Measurements from ENCODE around the gene TEKT4. TPM values are rescaled to one million over a fixed set of nuclear protein-coding genes. Genes with fewer than 3 reads are reported as not detected.

The TEKT4 gene
- total and polyA plus RNA-seq, 2 donors (not counting 3 experiments of a cell fraction or from before 2014, with no cell fraction given) = not detected

DNA sequence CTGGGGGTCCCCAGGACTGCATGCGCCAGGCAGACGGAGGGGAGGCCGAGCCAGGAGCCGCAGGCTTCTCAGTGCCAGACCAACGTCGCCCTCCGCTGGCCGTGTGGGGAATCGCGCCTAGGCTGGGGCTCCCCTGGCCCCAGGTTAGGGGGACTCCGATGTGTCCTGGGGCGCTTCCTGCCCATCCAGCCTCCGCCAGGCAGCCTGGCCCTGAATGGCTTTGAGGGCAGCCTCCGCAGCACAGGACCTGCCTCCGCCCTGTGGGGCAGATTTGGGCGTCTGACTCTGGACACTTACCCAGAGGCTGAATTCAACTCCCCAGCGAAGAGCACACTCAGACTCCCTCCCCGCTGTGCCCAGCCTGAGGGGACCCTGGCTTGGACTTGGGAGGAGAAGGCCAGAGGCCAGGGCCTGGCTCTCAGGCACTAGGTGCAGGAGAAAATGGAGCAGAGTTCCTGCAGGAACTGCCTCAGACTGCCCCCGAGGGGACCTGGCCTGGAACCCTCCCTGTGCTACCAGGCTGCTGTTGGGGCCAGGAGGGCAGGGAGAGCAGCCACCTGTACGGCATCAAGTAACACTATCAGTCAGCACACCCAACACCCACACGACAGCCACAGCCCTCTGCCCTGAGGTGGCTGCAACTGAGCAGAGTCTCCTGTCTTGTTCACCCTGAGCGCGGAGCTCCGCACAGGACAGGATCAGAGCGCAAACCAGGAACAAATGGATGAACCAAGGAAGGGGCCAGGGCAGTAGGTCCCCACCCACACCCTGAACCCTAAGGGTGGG is 597 bp upstream of the TEKT4 start:
- H4K20me1 ChIP-seq (replicated peaks; ENCODE audit: control insufficient read depth, extremely low read depth, insufficient read depth, low read length) = no peaks in the 10 kb centered on the region
- no peak for TF ChIP-seq MYC (IDR thresholded peaks at IDR 0.05; ENCODE audit: low read depth, low read length)
- TF ChIP-seq, protein P1, sequence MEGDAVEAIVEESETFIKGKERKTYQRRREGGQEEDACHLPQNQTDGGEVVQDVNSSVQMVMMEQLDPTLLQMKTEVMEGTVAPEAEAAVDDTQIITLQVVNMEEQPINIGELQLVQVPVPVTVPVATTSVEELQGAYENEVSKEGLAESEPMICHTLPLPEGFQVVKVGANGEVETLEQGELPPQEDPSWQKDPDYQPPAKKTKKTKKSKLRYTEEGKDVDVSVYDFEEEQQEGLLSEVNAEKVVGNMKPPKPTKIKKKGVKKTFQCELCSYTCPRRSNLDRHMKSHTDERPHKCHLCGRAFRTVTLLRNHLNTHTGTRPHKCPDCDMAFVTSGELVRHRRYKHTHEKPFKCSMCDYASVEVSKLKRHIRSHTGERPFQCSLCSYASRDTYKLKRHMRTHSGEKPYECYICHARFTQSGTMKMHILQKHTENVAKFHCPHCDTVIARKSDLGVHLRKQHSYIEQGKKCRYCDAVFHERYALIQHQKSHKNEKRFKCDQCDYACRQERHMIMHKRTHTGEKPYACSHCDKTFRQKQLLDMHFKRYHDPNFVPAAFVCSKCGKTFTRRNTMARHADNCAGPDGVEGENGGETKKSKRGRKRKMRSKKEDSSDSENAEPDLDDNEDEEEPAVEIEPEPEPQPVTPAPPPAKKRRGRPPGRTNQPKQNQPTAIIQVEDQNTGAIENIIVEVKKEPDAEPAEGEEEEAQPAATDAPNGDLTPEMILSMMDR (IDR thresholded peaks at IDR 0.05; ENCODE audit: extremely low read depth in 1 of 2, insufficient read depth in 1 of 2, low read depth in 1 of 2, low read length in 2 of 2) = peak; percentile 37 to 73
- TF ChIP-seq GATA2 (IDR thresholded peaks at IDR 0.05; ENCODE audit: insufficient read depth, insufficient read length, low read depth, low read length) = no peak
- no peaks in the 10 kb centered on the region for H3K9me3 ChIP-seq (replicated peaks; ENCODE audit: control insufficient read depth, insufficient read depth, low read length)
- no peaks in the 10 kb centered on the region for H3K4me1 ChIP-seq (ENCODE audit: control insufficient read depth, extremely low read depth, insufficient read depth, low read length)
- H3K9ac ChIP-seq (replicated peaks; ENCODE audit: extremely low read depth, insufficient read depth, low read length) = no peak overlapping the region
- no peaks in the 10 kb centered on the region for H3K79me2 ChIP-seq (ENCODE audit: control insufficient read depth, insufficient read depth, low read length)
- no peak overlapping the region for H3K4me2 ChIP-seq (ENCODE audit: insufficient read depth, low read length)
- H3K27ac ChIP-seq (ENCODE audit: insufficient read depth, low read depth, low read length) = no peak overlapping the region
- CTCF ChIA-PET = no interaction called here
- dilution Hi-C loops (cut with MboI; ENCODE audit: extremely low pct_ligation_motif_present, low sequenced_read_pairs) = no loop called here
- H2AFZ ChIP-seq (ENCODE audit: low read depth, low read length) = no peak overlapping the region
- DNase-seq (ENCODE audit: low read depth, low spot score) (no peak), FAIRE-seq (no peak)
- no peaks in the 10 kb centered on the region for H3K36me3 ChIP-seq (ENCODE audit: control insufficient read depth in 2 of 2, extremely low read depth in 1 of 2, insufficient read depth in 2 of 2, low read length in 2 of 2)
- POLR2A ChIA-PET = no interaction called here
- H3K4me3 ChIP-seq (replicated peaks in 1 of 3; ENCODE audit: insufficient read depth in 1 of 3, low read depth in 1 of 3, low read length in 3 of 3) = no peak overlapping the region
- no peaks in the 10 kb centered on the region for H3K9me1 ChIP-seq (replicated peaks; ENCODE audit: control insufficient read depth, extremely low read depth, insufficient read depth, low read length)
- intact Hi-C loops (cut with micrococcal nuclease) = no loop called here
- no peaks in the 10 kb centered on the region for H3K27me3 ChIP-seq (ENCODE audit: control insufficient read depth in 2 of 2, insufficient read depth in 2 of 2, low read length in 2 of 2)
- no TSS peak for BruUV-seq (replicated peaks)

DNA sequence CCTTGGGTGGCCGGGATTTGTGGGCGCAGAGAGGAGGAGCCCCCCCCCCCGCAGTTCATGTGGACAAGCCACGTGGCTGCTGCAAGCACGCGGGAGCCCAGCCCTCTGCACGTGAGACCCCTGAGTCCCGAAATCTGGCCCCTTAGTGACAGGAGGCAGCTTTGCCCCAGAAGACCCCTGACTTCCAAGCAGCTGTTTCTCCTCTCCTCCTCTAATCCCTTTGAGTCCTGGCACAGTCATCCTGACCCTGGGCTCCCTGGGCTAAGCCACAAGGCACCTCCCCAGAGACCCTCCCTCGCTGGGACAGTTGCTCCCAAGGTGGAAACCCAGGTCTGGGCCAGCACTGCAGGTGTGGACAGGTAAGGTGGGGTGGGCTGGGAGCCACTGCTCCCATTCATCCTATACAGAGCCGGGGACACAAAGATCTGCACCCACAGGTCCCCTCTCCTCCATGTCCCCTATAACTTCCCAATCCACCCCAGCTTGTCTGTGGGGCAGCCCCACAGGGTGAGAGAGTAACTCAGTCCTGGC is 923 bp downstream of the TEKT4 start:
- intact Hi-C loops (cut with micrococcal nuclease) (no loop called here), dilution Hi-C loops (cut with MboI; ENCODE audit: extremely low pct_ligation_motif_present, low sequenced_read_pairs) (no loop called here)
- POLR2A ChIA-PET = no interaction called here

More for the DNA sequence above, 923 bp downstream of the TEKT4 start:
- H4K20me1 ChIP-seq (replicated peaks; ENCODE audit: control insufficient read depth, extremely low read depth, insufficient read depth, low read length) = no peaks in the 10 kb centered on the region
- H3K9ac ChIP-seq (replicated peaks; ENCODE audit: extremely low read depth, insufficient read depth, low read length) = no peak overlapping the region
- no peak for FAIRE-seq
- TF ChIP-seq POLR2AphosphoS5 (IDR thresholded peaks at IDR 0.05; ENCODE audit: insufficient read depth, low read depth, low read length) = no peak
- no peak for TF ChIP-seq FOS (IDR thresholded peaks at IDR 0.05; ENCODE audit: borderline replicate concordance, insufficient read depth, low read length)
- TF ChIP-seq GATA2 (IDR thresholded peaks at IDR 0.05; ENCODE audit: insufficient read depth, insufficient read length, low read depth, low read length) = no peak
- TF ChIP-seq JUN (IDR thresholded peaks at IDR 0.05; ENCODE audit: borderline replicate concordance, insufficient read depth, insufficient read length, low read depth) = no peak
- no peak for TF ChIP-seq EZH2 (IDR thresholded peaks at IDR 0.05; ENCODE audit: borderline replicate concordance, low read depth, low read length, severe bottlenecking)
- TF ChIP-seq, protein P2, sequence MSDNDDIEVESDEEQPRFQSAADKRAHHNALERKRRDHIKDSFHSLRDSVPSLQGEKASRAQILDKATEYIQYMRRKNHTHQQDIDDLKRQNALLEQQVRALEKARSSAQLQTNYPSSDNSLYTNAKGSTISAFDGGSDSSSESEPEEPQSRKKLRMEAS (IDR thresholded peaks at IDR 0.05; ENCODE audit: insufficient read depth, insufficient read length) = no peak
- TF ChIP-seq, protein P1 (IDR thresholded peaks at IDR 0.05; ENCODE audit: extremely low read depth in 1 of 2, insufficient read depth in 1 of 2, low read depth in 1 of 2, low read length in 2 of 2) = no peak
- TF ChIP-seq MYC (IDR thresholded peaks at IDR 0.05; ENCODE audit: low read depth, low read length) = no peak
- TF ChIP-seq POLR2A (IDR thresholded peaks at IDR 0.05; ENCODE audit: low read depth, low read length) = no peak
- H3K27ac ChIP-seq (ENCODE audit: insufficient read depth, low read depth, low read length) = no peak overlapping the region
- DNase-seq (ENCODE audit: low read depth, low spot score) = no peak
- H2AFZ ChIP-seq (ENCODE audit: low read depth, low read length) = no peak overlapping the region
- CTCF ChIA-PET = no interaction called here
- H3K79me2 ChIP-seq (ENCODE audit: control insufficient read depth, insufficient read depth, low read length) = no peaks in the 10 kb centered on the region
- no peaks in the 10 kb centered on the region for H3K4me1 ChIP-seq (ENCODE audit: control insufficient read depth, extremely low read depth, insufficient read depth, low read length)
- H3K9me3 ChIP-seq (replicated peaks; ENCODE audit: control insufficient read depth, insufficient read depth, low read length) = no peaks in the 10 kb centered on the region
- no peaks in the 10 kb centered on the region for H3K27me3 ChIP-seq (ENCODE audit: control insufficient read depth in 2 of 2, insufficient read depth in 2 of 2, low read length in 2 of 2)
- no peak overlapping the region for H3K4me3 ChIP-seq (replicated peaks in 1 of 3; ENCODE audit: insufficient read depth in 1 of 3, low read depth in 1 of 3, low read length in 3 of 3)
- no peaks in the 10 kb centered on the region for H3K9me1 ChIP-seq (replicated peaks; ENCODE audit: control insufficient read depth, extremely low read depth, insufficient read depth, low read length)
- BruUV-seq (replicated peaks) = no TSS peak
- H3K36me3 ChIP-seq (ENCODE audit: control insufficient read depth in 2 of 2, extremely low read depth in 1 of 2, insufficient read depth in 2 of 2, low read length in 2 of 2) = no peaks in the 10 kb centered on the region
- no peak overlapping the region for H3K4me2 ChIP-seq (ENCODE audit: insufficient read depth, low read length)

Measured in endothelial cell of umbilical vein (primary cell).